ENCODE data around the gene DTNBP1. TPM values are rescaled to one million over a fixed set of nuclear protein-coding genes. Genes with fewer than 3 reads are reported as not detected.

The DTNBP1 gene
- total and polyA plus RNA-seq, 2 of the 4 experiments (the other 2 are of a cell fraction): 4.8 to 18.7 TPM

GRCh38 chr6:15623276-15624116, 39.3 kb downstream of the DTNBP1 start (continued):
- no peak for TF ChIP-seq ELK1 (IDR thresholded peaks at IDR 0.05; ENCODE audit: borderline replicate concordance, low read depth, low read length)

- H3K4me1 ChIP-seq (ENCODE audit: control insufficient read depth, insufficient read depth, low read length): peaks cover 10% of the 10 kb centered on the region
- no peak overlapping the region for H2BK20ac ChIP-seq (ENCODE audit: low read depth, low read length)
- H3K18ac ChIP-seq (ENCODE audit: low read depth, low read length): no peak overlapping the region
- H2AK9ac ChIP-seq (replicated peaks; ENCODE audit: low read depth, low read length, poor library complexity): no peak overlapping the region
- no peak overlapping the region for H3K27ac ChIP-seq (ENCODE audit: insufficient read depth, low read length)
- in situ Hi-C loops (cut with MboI; ENCODE audit: low sequenced_read_pairs) (loop anchor here (25.0 kb wide), 2 partner anchors 360 to 1410 kb away; no protein-coding TSS in a partner anchor), dilution Hi-C loops (cut with HindIII; ENCODE audit: low sequenced_read_pairs, unreplicated experiment) (no loop called here), intact Hi-C loops (cut with micrococcal nuclease) (loop anchor here (2.0 to 10.0 kb wide), 6 partner anchors 115 to 1495 kb away; no protein-coding TSS in a partner anchor)
- DNase-seq (peak; percentile 16), ATAC-seq (ENCODE audit: low read depth) (no peak)
- no peak overlapping the region for H3K23ac ChIP-seq (ENCODE audit: low read depth, low read length)
- peaks cover 7% of the 10 kb centered on the region; the same call in 1 of the 2 replicates for H4K20me1 ChIP-seq (ENCODE audit: insufficient read depth, low read length)
- ChIA-PET CTCF (no interaction called here), POLR2A (ENCODE audit: unreplicated experiment) (no interaction called here)
- H2AK5ac ChIP-seq (ENCODE audit: low read depth, low read length): no peak overlapping the region
- H3K9ac ChIP-seq (ENCODE audit: low read depth, low read length): no peak overlapping the region
- TF ChIP-seq POLR2A (IDR thresholded peaks at IDR 0.05; ENCODE audit: low read depth, low read length) (no peak), MXI1 (IDR thresholded peaks at IDR 0.05; ENCODE audit: borderline replicate concordance, low read depth, low read length) (no peak), CEBPB (IDR thresholded peaks at IDR 0.05; ENCODE audit: low read depth, low read length) (peak; percentile 25; the same call in 1 of the 2 replicates), BHLHE40 (IDR thresholded peaks at IDR 0.05; ENCODE audit: low read depth, low read length) (no peak)
- no TSS peak for BruUV-seq (replicated peaks)
- H3K79me1 ChIP-seq (ENCODE audit: low read depth in 1 of 2, low read length in 2 of 2): peaks cover 0 to 12% of the 10 kb centered on the region in 2 experiments; a peak in 3 of 4 replicates
- no peak overlapping the region for H2AFZ ChIP-seq (replicated peaks; ENCODE audit: low read length, poor library complexity)
- no peak overlapping the region for H3K14ac ChIP-seq (replicated peaks; ENCODE audit: low read depth, low read length)
- no peak overlapping the region for H3K56ac ChIP-seq (ENCODE audit: extremely low read depth, insufficient read depth, low read length)
- H4K8ac ChIP-seq (ENCODE audit: low read depth in 2 of 2, low read length in 2 of 2): no peak overlapping the region
- H2BK15ac ChIP-seq (ENCODE audit: low read depth, low read length): no peak overlapping the region
- H3K4me3 ChIP-seq (ENCODE audit: insufficient read depth, low read depth, low read length): no peak overlapping the region
- no peak overlapping the region for H2BK5ac ChIP-seq (ENCODE audit: low read depth, low read length, poor library complexity, severe bottlenecking)
- no peak overlapping the region for H3K4me2 ChIP-seq (ENCODE audit: low read depth, low read length)
- H2BK120ac ChIP-seq (ENCODE audit: low read depth, low read length): no peak overlapping the region
- no peaks in the 10 kb centered on the region for H3K27me3 ChIP-seq (ENCODE audit: control insufficient read depth, insufficient read depth, low read length)
- H4K5ac ChIP-seq (ENCODE audit: low read depth, low read length): no peak overlapping the region; the same call in 1 of the 2 replicates
- H4K91ac ChIP-seq (ENCODE audit: insufficient read depth, low read depth, low read length): no peak overlapping the region
- no peaks in the 10 kb centered on the region for H3K9me1 ChIP-seq (ENCODE audit: insufficient read depth, low read length)
- no peaks in the 10 kb centered on the region; the same call in 1 of the 2 replicates for H3K36me3 ChIP-seq (ENCODE audit: control insufficient read depth, insufficient read depth, low read length)
- H3K9me3 ChIP-seq (ENCODE audit: control insufficient read depth, insufficient read depth, low read length): no peaks in the 10 kb centered on the region
- no peak overlapping the region for H3K4ac ChIP-seq (ENCODE audit: low read depth, low read length)
- no CpG with 5 or more reads among the region's 4 CpGs for WGBS, 2 experiments (ENCODE audit: extremely low coverage in 2 of 2, insufficient read length in 1 of 2)
These were observed 40.6 kb downstream of the DTNBP1 start for GRCh38 chr6:15622045-15622740.
